GM12872 (cell line): Measurements from ENCODE around the gene SLC9A8.

Experiments used
- TF ChIP-seq, protein P1 (sequence below): IDR thresholded peaks from 3 replicates; pipeline ENCODE4 v1.5.1; 2011; ENCODE audit warnings: low read depth, mild to moderate bottlenecking, low read length, moderate library complexity; ENCODE audit not compliant: insufficient read depth

Gene SLC9A8

DNA sequence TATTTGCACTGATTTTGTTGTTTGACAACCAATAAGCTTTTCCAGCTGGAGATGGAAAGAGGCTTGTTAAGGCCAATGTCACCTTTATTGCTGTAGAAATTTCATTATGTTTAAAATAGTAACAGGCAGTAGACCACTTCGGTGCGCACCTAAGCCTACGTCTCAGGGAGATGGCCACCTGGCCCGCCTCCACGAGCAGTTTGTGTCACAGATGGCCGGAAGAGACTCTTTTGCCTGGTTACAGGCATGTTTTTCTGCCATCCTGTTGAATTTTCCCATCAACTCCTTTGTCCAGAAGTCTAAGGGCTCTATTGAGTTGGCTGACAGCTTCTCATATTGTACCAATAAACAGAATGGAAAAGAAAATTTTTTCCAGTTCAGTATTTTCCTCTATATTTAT, 51.0 kb downstream of the SLC9A8 start:
- TF ChIP-seq, protein P1, sequence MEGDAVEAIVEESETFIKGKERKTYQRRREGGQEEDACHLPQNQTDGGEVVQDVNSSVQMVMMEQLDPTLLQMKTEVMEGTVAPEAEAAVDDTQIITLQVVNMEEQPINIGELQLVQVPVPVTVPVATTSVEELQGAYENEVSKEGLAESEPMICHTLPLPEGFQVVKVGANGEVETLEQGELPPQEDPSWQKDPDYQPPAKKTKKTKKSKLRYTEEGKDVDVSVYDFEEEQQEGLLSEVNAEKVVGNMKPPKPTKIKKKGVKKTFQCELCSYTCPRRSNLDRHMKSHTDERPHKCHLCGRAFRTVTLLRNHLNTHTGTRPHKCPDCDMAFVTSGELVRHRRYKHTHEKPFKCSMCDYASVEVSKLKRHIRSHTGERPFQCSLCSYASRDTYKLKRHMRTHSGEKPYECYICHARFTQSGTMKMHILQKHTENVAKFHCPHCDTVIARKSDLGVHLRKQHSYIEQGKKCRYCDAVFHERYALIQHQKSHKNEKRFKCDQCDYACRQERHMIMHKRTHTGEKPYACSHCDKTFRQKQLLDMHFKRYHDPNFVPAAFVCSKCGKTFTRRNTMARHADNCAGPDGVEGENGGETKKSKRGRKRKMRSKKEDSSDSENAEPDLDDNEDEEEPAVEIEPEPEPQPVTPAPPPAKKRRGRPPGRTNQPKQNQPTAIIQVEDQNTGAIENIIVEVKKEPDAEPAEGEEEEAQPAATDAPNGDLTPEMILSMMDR: no peak

DNA sequence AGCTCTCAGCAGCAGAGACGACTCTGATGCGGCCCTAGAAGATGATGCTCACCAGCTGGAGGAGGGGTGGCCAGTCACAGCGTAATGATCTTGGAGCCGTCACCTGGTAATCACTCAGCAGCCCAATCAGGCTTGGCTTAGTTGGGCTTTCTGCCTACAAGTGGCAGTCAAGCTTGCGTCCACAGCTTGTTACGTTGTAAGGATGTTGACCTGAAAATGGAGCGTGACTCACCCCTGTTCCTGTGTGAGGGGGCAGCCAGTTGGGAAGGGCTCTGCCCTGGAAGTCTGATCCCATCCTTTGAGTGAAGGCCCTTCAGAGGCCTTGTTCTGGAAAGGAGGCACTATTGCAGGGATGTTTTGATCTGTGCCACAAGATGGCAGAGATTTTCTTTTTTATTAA, 52.9 kb downstream of the SLC9A8 start:
- TF ChIP-seq, protein P1: no peak

DNA sequence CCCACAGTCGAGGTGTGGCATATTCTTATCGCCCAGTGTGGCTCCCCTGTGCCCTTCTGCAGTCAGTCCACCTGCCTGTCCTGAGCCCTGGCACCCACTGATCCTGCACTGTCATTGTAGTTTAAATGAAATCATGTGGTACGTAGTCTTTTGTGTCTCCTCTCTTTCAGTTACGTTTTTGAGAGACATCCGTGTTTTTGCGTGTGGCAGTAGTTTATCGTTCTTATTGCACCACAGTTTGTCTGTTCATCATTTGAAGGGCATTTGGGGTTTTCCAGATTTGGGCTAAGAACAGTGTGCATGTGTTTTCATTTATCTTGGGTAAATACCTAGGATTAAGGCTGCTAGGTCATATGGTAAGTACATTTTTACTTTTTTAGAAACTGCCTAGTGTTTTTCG, 53.4 kb downstream of the SLC9A8 start:
- TF ChIP-seq, protein P1: no peak

DNA sequence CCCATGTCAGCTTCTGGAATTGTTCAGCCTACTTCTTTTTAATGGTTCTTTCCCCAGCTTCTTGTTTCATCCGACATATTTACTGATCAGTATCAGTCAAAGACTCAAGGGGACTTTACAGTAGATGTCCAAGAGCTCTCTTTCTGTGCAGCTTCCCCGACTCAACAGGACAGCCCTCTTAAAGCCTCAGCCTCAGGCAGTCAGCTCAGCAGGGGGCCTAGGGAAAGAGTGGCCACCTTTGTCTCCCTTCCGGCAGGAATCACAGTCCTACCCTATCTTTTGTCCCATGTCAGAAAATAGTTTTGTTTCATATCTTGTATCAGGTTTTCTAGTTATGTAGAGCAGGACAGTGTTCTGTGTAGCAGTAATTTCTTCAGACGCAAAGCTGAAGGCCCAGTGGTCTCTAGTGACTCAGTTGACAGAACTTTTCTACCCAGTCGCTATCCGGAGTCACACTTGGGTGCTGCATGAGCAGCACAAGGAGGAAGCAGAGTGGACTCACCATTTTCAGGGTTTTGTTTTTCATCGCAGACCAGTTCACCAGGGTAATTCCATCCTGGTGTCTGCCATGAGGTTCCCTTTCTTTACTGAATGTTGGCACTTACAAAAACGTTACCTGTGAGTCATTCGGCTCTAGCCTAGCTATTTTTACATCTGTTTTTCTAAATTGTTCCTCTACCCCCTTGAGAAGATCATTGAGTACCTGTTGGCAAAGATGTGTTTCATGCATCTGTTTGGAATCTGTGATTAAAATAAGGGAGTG, 55.0 kb downstream of the SLC9A8 start:
- TF ChIP-seq, protein P1: no peak

DNA sequence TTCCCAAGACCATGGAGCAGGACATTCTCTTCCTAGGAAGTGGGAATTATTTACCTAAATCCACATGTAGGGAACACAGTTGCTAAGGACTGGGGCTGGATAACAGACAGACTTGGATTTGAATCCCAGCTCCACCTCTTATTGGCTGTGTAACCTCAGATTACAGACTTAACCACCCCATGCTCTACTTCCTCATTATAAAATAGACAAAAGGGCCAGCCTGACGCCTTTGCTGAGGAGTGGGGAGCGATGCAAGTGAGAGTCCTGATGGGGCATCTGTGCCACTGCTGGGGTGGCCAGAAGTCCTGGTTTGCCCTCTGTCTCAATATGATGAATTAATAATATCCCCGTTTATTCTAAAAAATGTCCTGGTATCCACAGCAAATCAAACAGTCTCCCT, 55.9 kb downstream of the SLC9A8 start:
- TF ChIP-seq, protein P1: no peak

DNA sequence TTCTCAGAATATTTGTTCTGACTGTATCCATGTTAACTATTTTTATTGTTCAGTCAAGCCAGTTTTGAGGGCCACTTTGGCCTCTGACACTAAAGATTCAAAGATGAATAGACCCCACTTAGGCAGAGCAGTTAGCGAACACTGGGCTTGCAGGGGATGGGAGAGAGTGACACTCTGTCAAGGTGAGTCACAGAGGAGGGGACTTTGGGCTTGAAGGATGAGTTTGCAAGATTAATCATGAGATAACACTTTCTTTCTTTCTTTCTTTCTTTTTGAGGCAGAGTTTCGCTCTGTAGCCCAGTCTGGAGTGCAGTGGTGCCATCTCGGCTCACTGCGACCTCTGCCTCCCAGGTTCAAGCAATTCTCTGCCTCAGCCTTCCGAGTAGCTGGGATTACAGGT, 56.3 kb downstream of the SLC9A8 start:
- TF ChIP-seq, protein P1: no peak

DNA sequence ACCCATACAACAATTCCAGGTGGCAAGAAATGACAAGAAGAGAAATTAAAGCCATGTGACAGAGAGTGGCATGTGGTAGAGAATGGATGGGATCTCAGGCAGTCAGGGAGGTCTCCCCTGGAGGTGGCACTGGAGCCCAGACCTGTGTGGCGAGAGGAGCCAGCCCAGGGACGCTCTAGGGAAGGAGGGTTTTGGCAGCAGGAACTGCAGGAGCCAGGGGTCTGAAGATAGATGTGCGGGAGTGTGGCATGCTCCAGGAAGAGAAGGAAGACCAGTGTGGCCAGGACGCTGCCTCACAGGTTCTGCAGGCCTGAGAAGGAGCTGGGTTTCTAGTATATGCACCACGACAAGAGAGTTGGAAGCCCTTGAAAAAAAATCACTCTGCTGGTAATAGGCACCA, 57.6 kb downstream of the SLC9A8 start:
- TF ChIP-seq, protein P1: no peak
